Measurements from ENCODE around the gene RBKS. TPM values are rescaled to one million over a fixed set of nuclear protein-coding genes. Genes with fewer than 3 reads are reported as not detected.

Gene RBKS
- total and polyA plus RNA-seq, 2 of the 8 experiments (the other 6 are each of a cell fraction or from before 2014, with no cell fraction given), result 1.1 to 1.5 TPM

- no peaks in the 10 kb centered on the region for H3K4me1 ChIP-seq (replicated peaks in 1 of 4; ENCODE audit: control insufficient read depth in 3 of 4, insufficient read depth in 4 of 4, low read length in 3 of 4)
- no peaks in the 10 kb centered on the region for H3K36me3 ChIP-seq (ENCODE audit: control insufficient read depth in 2 of 4, insufficient read depth in 4 of 4, low read length in 3 of 4)
- DNase-seq (ENCODE audit: low read depth in 1 of 2, low spot score in 2 of 2) (no peak), FAIRE-seq (no peak)
- no peaks in the 10 kb centered on the region for H4K20me1 ChIP-seq (replicated peaks in 1 of 2; ENCODE audit: control insufficient read depth in 1 of 2, insufficient read depth in 2 of 2, low read length in 2 of 2)
- CTCF ChIA-PET (ENCODE audit: partially characterized antibody), result interaction anchor here (1.1 kb wide), 1 partner anchor 662 kb away, joined by 4 read pairs; no protein-coding TSS in a partner anchor
- no peak overlapping the region for H3K56ac ChIP-seq (replicated peaks; ENCODE audit: insufficient read length, low read depth, low read length)
- H3K4me3 ChIP-seq (ENCODE audit: extremely low read depth in 1 of 4, insufficient read depth in 2 of 4, low read depth in 3 of 4, low read length in 4 of 4), result no peak overlapping the region
- POLR2A ChIA-PET (ENCODE audit: partially characterized antibody), result no interaction called here
- no peak overlapping the region for H2BK20ac ChIP-seq (ENCODE audit: low read length)
- 91% methylated on average over 1 of the region's 1 CpG; no CpG with 5 or more reads in 1 of the 2 experiments for WGBS, 2 experiments (ENCODE audit: extremely low coverage in 1 of 2, insufficient coverage in 1 of 2, insufficient read length in 1 of 2, insufficient replicate concordance in 2 of 2, low coverage in 1 of 2, low lambda C conversion rate in 2 of 2, missing lambda C conversion rate in 1 of 2)
- no peak overlapping the region for H2BK5ac ChIP-seq (ENCODE audit: low read depth, low read length)
- no peak overlapping the region for H4K91ac ChIP-seq (replicated peaks; ENCODE audit: insufficient read length, low read length)
- H3K27me3 ChIP-seq (replicated peaks in 1 of 4; ENCODE audit: control insufficient read depth in 3 of 4, extremely low read depth in 1 of 4, insufficient read depth in 3 of 4, low read length in 3 of 4), result no peaks in the 10 kb centered on the region
- no peak overlapping the region for H3K18ac ChIP-seq (ENCODE audit: extremely low read depth, low read length)
- H3K9ac ChIP-seq (replicated peaks in 1 of 4; ENCODE audit: extremely low read depth in 1 of 4, low read depth in 3 of 4, low read length in 3 of 4), result no peak overlapping the region
- H3K23me2 ChIP-seq (ENCODE audit: low read depth, low read length), result no peaks in the 10 kb centered on the region
- H3K9me3 ChIP-seq (ENCODE audit: insufficient read depth in 2 of 2, low read depth in 1 of 2, low read length in 1 of 2), result no peaks in the 10 kb centered on the region
- no peak overlapping the region for H2BK12ac ChIP-seq (ENCODE audit: low read depth, low read length)
- no peaks in the 10 kb centered on the region for H3K79me2 ChIP-seq (ENCODE audit: control insufficient read depth in 1 of 2, insufficient read depth in 2 of 2, low read length in 2 of 2)
- H3K79me1 ChIP-seq (ENCODE audit: low read depth, low read length), result no peaks in the 10 kb centered on the region
- no peak overlapping the region for H2AK5ac ChIP-seq (ENCODE audit: low read depth, low read length)
- no peak overlapping the region for H2BK120ac ChIP-seq (replicated peaks; ENCODE audit: low read depth, low read length)
- no peak overlapping the region for H3K23ac ChIP-seq (ENCODE audit: insufficient read length)
- no peak overlapping the region for H3K4me2 ChIP-seq (ENCODE audit: insufficient read depth in 1 of 2, low read depth in 2 of 2, low read length in 2 of 2)
- H4K8ac ChIP-seq (ENCODE audit: extremely low read depth, insufficient read depth, low read length), result no peak overlapping the region
- no peak overlapping the region for H2BK15ac ChIP-seq (ENCODE audit: low read length)
- no peak overlapping the region for H2AFZ ChIP-seq (ENCODE audit: low read length)
- H3K14ac ChIP-seq (ENCODE audit: insufficient read length), result no peak overlapping the region
- TF ChIP-seq ZNF274 (IDR thresholded peaks at IDR 0.05; ENCODE audit: borderline replicate concordance, extremely low read depth, low read length) (no peak), JUN (IDR thresholded peaks at IDR 0.05; ENCODE audit: low read depth, low read length) (no peak), SP1 (IDR thresholded peaks at IDR 0.05; ENCODE audit: low read depth, low read length) (no peak)
- H3K27ac ChIP-seq (ENCODE audit: low read depth, low read length), result no peak overlapping the region
- H3K4ac ChIP-seq (replicated peaks; ENCODE audit: insufficient read length, low read depth, low read length), result no peak overlapping the region
- H4K5ac ChIP-seq (ENCODE audit: insufficient read length, low read depth, low read length), result no peak overlapping the region
These were observed 99.4 kb downstream of the RBKS start for GRCh38 chr2:27790796-27791195.

Measured in H1 (cell line).